Activated naive CD4-positive, alpha-beta T cell treated with Interleukin-2 at 50 U/mL for 16 hours (primary cell): ENCODE data around the gene HCCS.
"Not testable (repeated sequence)": the region's sequence is repeated elsewhere in the genome, so short reads cannot be mapped to it uniquely, and the experiment has no call there.

Source experiments
- DNase-seq: peaks from one replicate; pipeline ENCODE4 v3.0.0-alpha.2; 2020

HCCS gene

DNA sequence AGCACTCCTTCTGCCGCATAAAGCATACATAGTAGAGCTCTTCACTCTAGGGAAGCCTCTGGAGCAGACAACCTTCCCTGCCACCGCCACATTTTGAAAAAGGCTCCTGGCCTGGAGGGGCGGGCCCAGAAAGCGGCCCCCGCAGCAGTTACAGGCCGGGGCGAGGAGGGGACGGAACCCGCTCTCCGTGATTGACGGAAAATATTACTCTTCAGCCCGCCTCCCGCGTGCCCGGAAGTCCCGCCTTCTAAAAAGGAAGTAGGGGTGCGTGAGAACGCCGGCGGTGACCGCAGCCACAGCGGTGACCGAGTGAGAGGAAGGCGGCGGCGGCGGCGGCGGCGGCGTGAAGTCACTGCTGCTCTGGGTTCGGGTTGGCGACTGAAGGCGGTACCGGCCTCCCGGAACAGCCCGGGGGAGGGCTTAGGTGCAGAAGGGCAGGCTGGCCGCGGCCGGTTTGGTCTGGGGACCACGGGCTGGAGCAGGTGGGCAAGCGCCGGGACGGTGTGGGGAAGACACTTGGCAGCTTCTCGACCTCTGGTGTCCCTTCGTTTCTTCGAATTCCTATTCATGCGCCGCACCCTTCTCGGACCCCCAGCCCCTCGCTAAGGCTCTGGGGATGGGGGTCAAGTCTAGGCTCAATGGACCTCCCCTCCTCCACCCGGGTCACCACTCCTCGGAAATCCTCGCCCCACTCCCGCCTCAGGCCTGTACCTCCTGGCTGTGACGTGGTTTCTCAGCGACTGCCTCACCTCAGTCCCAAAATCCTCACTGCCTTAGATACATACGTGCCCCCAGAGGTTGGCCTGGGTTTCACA, at the start of gene HCCS:
Gene HCCS (plus strand): TSS at position 296 of the 815 bp plus-strand sequence. CDS start 729 bp downstream, outside the sequence.
- DNase-seq, result peak; percentile 85

DNA sequence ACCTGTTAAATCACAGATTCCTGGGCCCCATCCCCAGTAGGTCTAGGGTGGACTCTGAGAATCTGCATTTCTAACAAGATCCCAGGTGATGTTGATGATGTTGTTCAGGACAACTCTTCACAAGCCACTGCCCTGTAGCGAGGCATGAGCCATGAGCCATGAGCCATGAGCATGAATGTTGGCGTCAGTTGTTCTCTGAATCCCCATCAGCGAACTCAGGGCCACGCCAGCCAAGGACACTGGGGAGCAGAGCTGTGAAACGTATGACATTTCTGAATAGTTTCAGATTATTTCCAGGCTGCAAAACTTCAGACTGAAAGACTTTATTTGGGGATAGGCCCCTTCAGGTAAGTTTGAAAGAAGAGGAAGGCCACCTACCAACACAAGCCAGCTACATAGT, 46.9 kb upstream of the HCCS start:
- DNase-seq, result no peak

- no peak for DNase-seq
These were observed 46.1 kb upstream of the HCCS start for GRCh38 chrX:11064851-11065600.

DNA sequence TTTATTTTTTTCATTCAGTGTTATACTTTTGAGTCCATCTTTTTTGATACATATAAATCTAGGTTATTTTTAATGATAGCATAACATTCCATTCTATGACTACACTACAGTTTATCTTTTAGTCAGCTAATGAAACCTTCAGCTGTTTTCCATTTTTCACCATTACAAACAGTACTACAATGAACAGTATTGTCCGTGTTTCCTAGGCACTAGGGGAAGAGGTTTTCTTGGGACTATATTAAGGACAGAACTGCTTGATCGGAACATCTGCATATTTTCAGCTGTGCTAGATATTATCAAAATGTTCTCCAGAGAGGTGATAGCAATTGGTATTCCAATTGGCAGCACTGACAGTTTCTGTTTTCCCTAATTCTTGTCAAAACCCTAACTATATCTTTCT, 44.3 kb upstream of the HCCS start:
- no peak for DNase-seq

GRCh38 chrX:11073381-11073780, 37.8 kb upstream of the HCCS start:
- DNase-seq, result no peak

- no peak for DNase-seq
These were observed 30.3 kb upstream of the HCCS start for GRCh38 chrX:11080741-11081305.

- no peak for DNase-seq
These were observed 29.6 kb upstream of the HCCS start for GRCh38 chrX:11081511-11081910.

GRCh38 chrX:11085305-11085704, 25.8 kb upstream of the HCCS start:
- DNase-seq, result no peak

- DNase-seq, result no peak
These were observed 21.3 kb upstream of the HCCS start for GRCh38 chrX:11089802-11090201.

GRCh38 chrX:11097933-11098332, 13.2 kb upstream of the HCCS start:
- DNase-seq, result no peak

- DNase-seq, result no peak
These were observed 11.7 kb upstream of the HCCS start for GRCh38 chrX:11099465-11099864.

DNA sequence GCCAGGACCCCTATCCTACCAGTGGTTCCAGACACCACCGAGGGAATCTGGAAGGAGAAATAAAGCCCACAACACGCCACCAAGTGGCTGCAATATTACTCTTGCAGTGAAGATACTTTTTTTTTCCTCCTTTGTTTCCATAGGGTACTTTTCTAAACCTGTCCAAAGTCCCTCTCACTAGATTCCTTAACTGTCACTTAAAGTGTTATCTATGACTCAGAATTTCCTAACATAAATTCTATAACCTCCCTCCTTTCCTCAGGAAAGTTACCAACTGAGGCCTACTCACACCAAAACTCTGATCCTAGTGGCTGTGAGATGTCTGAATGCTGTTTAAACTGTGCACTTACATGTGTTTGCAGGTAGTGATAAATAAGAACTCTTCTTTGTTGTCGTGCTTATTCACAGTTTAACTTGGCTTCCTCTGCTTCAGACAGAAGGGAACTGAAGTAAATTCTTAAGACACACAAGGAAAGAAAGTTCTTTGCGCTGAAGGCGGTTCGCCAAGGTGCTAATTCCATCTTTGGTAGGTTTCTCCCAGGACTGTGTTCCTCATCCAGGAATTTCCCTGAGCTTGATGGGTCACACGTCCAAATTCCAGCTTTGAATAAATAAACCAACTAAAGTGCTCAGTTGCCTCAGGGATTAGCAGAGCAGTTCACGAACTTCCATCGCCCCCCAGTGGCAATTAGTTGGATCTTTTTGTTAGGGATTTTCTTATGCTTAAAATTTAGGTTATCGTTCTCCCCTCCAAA, 10.7 kb upstream of the HCCS start:
- no peak for DNase-seq

DNA sequence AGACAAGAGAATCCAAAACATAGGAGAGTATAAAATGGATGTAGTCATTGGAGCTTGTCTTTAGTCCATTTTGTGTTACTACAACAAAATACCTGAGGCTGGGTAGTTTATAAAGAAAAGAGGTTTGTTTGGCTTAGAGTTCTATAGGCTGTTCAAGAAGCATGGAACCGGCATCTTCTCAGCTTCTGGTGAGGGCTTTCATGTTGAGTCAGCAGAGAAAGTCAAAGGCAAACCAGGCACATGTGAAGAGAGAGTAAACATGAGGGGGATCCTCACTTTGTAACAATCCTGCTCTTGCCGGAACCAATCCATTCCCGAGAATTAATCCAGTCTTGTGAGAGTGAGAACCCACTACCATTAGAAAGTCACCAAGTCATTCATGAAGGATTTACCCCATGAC, 8.1 kb upstream of the HCCS start:
- DNase-seq, result no peak

DNA sequence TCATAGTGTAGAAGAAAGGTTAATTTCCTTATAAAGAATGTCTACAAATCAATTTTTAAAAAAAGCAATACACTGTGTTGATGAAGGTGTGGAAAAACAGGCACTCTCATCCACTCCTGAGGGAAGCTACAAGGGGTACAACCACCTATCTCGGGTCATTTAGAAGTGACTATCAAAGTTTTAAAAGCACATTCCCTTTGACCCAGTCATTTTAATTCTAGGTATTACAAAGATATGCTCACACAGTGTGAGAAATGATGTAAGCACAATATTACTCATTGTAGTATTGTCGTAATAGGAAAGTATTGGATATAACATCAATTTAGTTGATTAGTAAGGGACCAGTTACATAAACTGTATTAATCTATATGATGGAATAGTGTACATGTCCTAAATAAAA, 7.4 kb upstream of the HCCS start:
- DNase-seq, result no peak

- DNase-seq, result no peak
These were observed 6.1 kb upstream of the HCCS start for GRCh38 chrX:11105080-11105479.

- no peak for DNase-seq
These were observed 2.7 kb upstream of the HCCS start for GRCh38 chrX:11108253-11108941.

DNA sequence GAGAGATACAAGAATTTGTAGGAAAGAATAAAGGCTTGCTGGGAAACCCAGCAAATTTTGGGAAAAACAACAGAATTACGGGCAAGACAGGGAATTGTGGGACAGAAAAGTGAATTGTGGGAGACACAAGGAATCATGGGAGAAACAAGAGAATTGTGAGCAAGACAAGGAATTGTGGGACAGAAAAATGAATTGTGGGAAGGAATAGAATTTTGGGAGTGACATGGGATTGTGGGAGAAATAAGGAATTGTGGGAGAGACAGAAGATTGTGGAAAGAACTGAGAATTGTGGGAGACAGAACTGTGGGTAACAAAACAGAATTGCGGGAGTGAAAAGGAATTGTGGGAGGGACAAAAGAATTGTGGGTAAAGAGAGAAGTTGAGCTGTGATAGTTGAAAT, 1.2 kb upstream of the HCCS start:
- DNase-seq, result no peak

DNA sequence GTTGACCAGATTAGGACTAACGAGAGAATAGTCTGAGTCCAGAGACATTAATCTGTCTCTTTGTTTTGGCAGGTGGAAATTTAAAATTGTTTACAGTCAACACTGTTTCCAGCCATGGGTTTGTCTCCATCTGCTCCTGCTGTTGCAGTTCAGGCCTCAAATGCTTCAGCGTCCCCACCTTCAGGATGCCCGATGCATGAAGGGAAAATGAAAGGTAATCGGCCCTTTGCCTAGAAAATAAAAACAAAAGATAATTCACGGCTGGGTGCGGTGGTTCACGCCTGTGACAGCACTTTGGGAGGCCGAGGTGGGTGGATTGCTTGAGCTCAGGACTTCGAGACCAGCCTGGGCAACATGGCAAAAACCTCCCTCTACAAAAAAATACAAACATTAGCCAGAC, 815 bp downstream of the HCCS start:
- DNase-seq, result no peak

DNA sequence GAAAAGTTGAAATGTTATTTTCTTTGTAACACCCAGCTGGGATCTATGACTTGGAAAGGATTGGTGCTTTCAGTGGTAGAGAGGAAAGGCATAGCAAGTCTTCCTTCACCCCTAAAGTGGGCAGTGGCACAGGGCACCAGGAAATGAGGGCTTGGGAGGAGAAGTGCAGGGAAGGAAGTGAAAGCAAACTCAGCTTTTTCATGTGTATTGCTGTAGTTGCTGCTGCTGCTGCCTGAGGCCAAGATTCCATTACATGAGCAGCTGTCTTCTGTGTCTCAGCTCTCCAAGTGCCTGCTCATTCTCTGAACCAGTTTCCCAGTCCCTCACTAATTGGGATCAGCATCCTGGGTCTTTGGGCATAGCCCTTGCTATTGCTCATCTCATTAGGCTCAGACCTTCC, 2.6 kb downstream of the HCCS start:
- DNase-seq, result no peak

GRCh38 chrX:11117745-11118144, 6.6 kb downstream of the HCCS start:
- no peak for DNase-seq

GRCh38 chrX:11119313-11119943, 8.3 kb downstream of the HCCS start:
- no peak for DNase-seq

- DNase-seq, result not testable (repeated sequence)
These were observed 12.0 kb downstream of the HCCS start for GRCh38 chrX:11123087-11123486.
